ENCODE data around the gene RIGI. TPM values are rescaled to one million over a fixed set of nuclear protein-coding genes. Genes with fewer than 3 reads are reported as not detected.

Gene RIGI
- total RNA-seq, 2 donors from 2014 or later = 16.9 to 22.1 TPM

- TF ChIP-seq CTCF (IDR thresholded peaks at IDR 0.05) = no peak
- Histone ChIP-seq H3K9me3 (no peaks in the 10 kb centered on the region), H3K27me3 (replicated peaks; ENCODE audit: insufficient read depth) (no peaks in the 10 kb centered on the region), H3K36me3 (peaks cover 11% of the 10 kb centered on the region), H3K4me1 (ENCODE audit: control insufficient read depth in 1 of 2, low read depth in 2 of 2) (no peaks in the 10 kb centered on the region), H3K4me3 (no peak overlapping the region), H3K27ac (no peak overlapping the region)
- no peak for DNase-seq (ENCODE audit: low spot score)
- ATAC-seq (ENCODE audit: insufficient number of reproducible peaks, low FRiP score, low read depth) = no peak
Measured at GRCh38 chr9:32501868-32502267, 24.1 kb downstream of the RIGI start.

- no peak for ATAC-seq (ENCODE audit: insufficient number of reproducible peaks, low FRiP score, low read depth)
- TF ChIP-seq CTCF (IDR thresholded peaks at IDR 0.05) = no peak
- Histone ChIP-seq H3K4me1 (ENCODE audit: control insufficient read depth in 1 of 2, low read depth in 2 of 2) (no peaks in the 10 kb centered on the region), H3K9me3 (no peaks in the 10 kb centered on the region), H3K27me3 (replicated peaks; ENCODE audit: insufficient read depth) (no peaks in the 10 kb centered on the region), H3K36me3 (peaks cover 11% of the 10 kb centered on the region), H3K4me3 (no peak overlapping the region), H3K27ac (no peak overlapping the region)
- DNase-seq (ENCODE audit: low spot score) = no peak
Measured at GRCh38 chr9:32500768-32501167, 25.2 kb downstream of the RIGI start.

GRCh38 chr9:32497921-32498320, 28.1 kb downstream of the RIGI start:
- DNase-seq (ENCODE audit: low spot score) = no peak
- Histone ChIP-seq H3K27ac (no peak overlapping the region), H3K4me1 (ENCODE audit: control insufficient read depth in 1 of 2, low read depth in 2 of 2) (no peaks in the 10 kb centered on the region), H3K27me3 (replicated peaks; ENCODE audit: insufficient read depth) (no peaks in the 10 kb centered on the region), H3K9me3 (no peaks in the 10 kb centered on the region), H3K36me3 (peaks cover 16% of the 10 kb centered on the region), H3K4me3 (no peak overlapping the region)
- no peak for ATAC-seq (ENCODE audit: insufficient number of reproducible peaks, low FRiP score, low read depth)
- no peak for TF ChIP-seq CTCF (IDR thresholded peaks at IDR 0.05)

- no peak for DNase-seq (ENCODE audit: low spot score)
- H3K27ac ChIP-seq = no peak overlapping the region
- no peak for ATAC-seq (ENCODE audit: insufficient number of reproducible peaks, low FRiP score, low read depth)
- no peaks in the 10 kb centered on the region for H3K4me1 ChIP-seq (ENCODE audit: control insufficient read depth in 1 of 2, low read depth in 2 of 2)
- H3K27me3 ChIP-seq (replicated peaks; ENCODE audit: insufficient read depth) = no peaks in the 10 kb centered on the region
- peaks cover 15% of the 10 kb centered on the region for H3K36me3 ChIP-seq
- H3K9me3 ChIP-seq = no peaks in the 10 kb centered on the region
- no peak overlapping the region for H3K4me3 ChIP-seq
- no peak for TF ChIP-seq CTCF (IDR thresholded peaks at IDR 0.05)
Measured at GRCh38 chr9:32490601-32491000, 35.4 kb downstream of the RIGI start.

- Histone ChIP-seq H3K27ac (no peak overlapping the region), H3K36me3 (peaks cover 33% of the 10 kb centered on the region), H3K4me3 (no peak overlapping the region), H3K27me3 (replicated peaks; ENCODE audit: insufficient read depth) (no peaks in the 10 kb centered on the region), H3K9me3 (no peaks in the 10 kb centered on the region), H3K4me1 (ENCODE audit: control insufficient read depth in 1 of 2, low read depth in 2 of 2) (no peaks in the 10 kb centered on the region)
- ATAC-seq (ENCODE audit: insufficient number of reproducible peaks, low FRiP score, low read depth) (no peak), DNase-seq (ENCODE audit: low spot score) (no peak)
- TF ChIP-seq CTCF (IDR thresholded peaks at IDR 0.05) = no peak
Measured at GRCh38 chr9:32487981-32488380, 38.0 kb downstream of the RIGI start.
